ENCODE results near the gene RAP1GAP.
A peak's percentile ranks its signal among the peaks of the same experiment; 100 is the strongest.

The RAP1GAP gene

GRCh38 chr1:21704145-21704544 lies 35.0 kb upstream of the RAP1GAP start:
- H3K4me3 ChIP-seq (replicated peaks; ENCODE audit: low read depth, low read length): no peak overlapping the region
- no peak for DNase-seq (ENCODE audit: extremely low read depth, low read depth)
- no peak for TF ChIP-seq CTCF (IDR thresholded peaks at IDR 0.05; ENCODE audit: low read depth, low read length, missing control alignments)

GRCh38 chr1:21703318-21703963 lies 34.3 kb upstream of the RAP1GAP start:
- H3K4me3 ChIP-seq (replicated peaks; ENCODE audit: low read depth, low read length): no peak overlapping the region

GRCh38 chr1:21702780-21703179 lies 33.6 kb upstream of the RAP1GAP start:
- no peak overlapping the region for H3K4me3 ChIP-seq (replicated peaks; ENCODE audit: low read depth, low read length)
- DNase-seq (ENCODE audit: extremely low read depth, low read depth): no peak
- TF ChIP-seq CTCF (IDR thresholded peaks at IDR 0.05; ENCODE audit: low read depth, low read length, missing control alignments): no peak

More at GRCh38 chr1:21703318-21703963, 34.3 kb upstream of the RAP1GAP start:
- TF ChIP-seq CTCF (IDR thresholded peaks at IDR 0.05; ENCODE audit: low read depth, low read length, missing control alignments): peak; percentile 44
- DNase-seq (ENCODE audit: extremely low read depth, low read depth): no peak

GRCh38 chr1:21701401-21701800 lies 32.2 kb upstream of the RAP1GAP start:
- no peak for TF ChIP-seq CTCF (IDR thresholded peaks at IDR 0.05; ENCODE audit: low read depth, low read length, missing control alignments)

GRCh38 chr1:21700094-21700493 lies 30.9 kb upstream of the RAP1GAP start:
- no peak for TF ChIP-seq CTCF (IDR thresholded peaks at IDR 0.05; ENCODE audit: low read depth, low read length, missing control alignments)
- H3K4me3 ChIP-seq (replicated peaks; ENCODE audit: low read depth, low read length): no peak overlapping the region
- no peak for DNase-seq (ENCODE audit: extremely low read depth, low read depth)

More at GRCh38 chr1:21701401-21701800, 32.2 kb upstream of the RAP1GAP start:
- no peak overlapping the region for H3K4me3 ChIP-seq (replicated peaks; ENCODE audit: low read depth, low read length)
- no peak for DNase-seq (ENCODE audit: extremely low read depth, low read depth)

GRCh38 chr1:21696931-21697330 lies 27.8 kb upstream of the RAP1GAP start:
- TF ChIP-seq CTCF (IDR thresholded peaks at IDR 0.05; ENCODE audit: low read depth, low read length, missing control alignments): no peak
- no peak for DNase-seq (ENCODE audit: extremely low read depth, low read depth)
- no peak overlapping the region for H3K4me3 ChIP-seq (replicated peaks; ENCODE audit: low read depth, low read length)

- DNase-seq (ENCODE audit: extremely low read depth, low read depth): no peak
- H3K4me3 ChIP-seq (replicated peaks; ENCODE audit: low read depth, low read length): no peak overlapping the region
- no peak for TF ChIP-seq CTCF (IDR thresholded peaks at IDR 0.05; ENCODE audit: low read depth, low read length, missing control alignments)
Observed at GRCh38 chr1:21693732-21694131, 24.6 kb upstream of the RAP1GAP start.

All from HFF-Myc (cell line).